ENCODE data around the gene DNM2. TPM values are rescaled to one million over a fixed set of nuclear protein-coding genes. Genes with fewer than 3 reads are reported as not detected.
A peak's percentile ranks its signal among the peaks of the same experiment; 100 is the strongest.

The DNM2 gene
- total RNA-seq, 1 donor from 2014 or later: 280 TPM

DNA sequence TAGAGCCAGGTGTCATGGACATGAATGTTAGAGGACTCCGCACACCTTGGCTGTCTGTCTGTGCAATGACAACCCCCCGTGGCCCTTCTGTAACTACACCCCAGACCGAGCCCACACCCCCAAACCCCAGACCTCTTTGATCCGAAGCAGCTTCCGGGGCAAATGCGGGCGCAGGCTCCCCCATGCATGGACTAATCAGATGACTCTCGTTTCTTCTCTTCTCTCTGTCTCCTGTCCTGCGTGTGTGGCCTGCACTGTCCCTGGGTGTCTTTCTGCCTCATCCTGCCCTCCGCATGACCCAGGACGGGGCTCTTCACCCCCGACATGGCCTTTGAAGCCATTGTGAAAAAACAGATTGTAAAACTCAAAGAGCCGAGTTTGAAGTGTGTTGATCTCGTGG, 79.2 kb downstream of the DNM2 start:
- H3K4me3 ChIP-seq: no peak overlapping the region
- ATAC-seq (no peak), DNase-seq (no peak)
- TF ChIP-seq, protein P1, sequence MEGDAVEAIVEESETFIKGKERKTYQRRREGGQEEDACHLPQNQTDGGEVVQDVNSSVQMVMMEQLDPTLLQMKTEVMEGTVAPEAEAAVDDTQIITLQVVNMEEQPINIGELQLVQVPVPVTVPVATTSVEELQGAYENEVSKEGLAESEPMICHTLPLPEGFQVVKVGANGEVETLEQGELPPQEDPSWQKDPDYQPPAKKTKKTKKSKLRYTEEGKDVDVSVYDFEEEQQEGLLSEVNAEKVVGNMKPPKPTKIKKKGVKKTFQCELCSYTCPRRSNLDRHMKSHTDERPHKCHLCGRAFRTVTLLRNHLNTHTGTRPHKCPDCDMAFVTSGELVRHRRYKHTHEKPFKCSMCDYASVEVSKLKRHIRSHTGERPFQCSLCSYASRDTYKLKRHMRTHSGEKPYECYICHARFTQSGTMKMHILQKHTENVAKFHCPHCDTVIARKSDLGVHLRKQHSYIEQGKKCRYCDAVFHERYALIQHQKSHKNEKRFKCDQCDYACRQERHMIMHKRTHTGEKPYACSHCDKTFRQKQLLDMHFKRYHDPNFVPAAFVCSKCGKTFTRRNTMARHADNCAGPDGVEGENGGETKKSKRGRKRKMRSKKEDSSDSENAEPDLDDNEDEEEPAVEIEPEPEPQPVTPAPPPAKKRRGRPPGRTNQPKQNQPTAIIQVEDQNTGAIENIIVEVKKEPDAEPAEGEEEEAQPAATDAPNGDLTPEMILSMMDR (IDR thresholded peaks at IDR 0.05): no peak
- H3K27ac ChIP-seq: no peak overlapping the region
- no peaks in the 10 kb centered on the region for H3K9me3 ChIP-seq
- intact Hi-C loops (cut with DNase I): no loop called here
- H3K36me3 ChIP-seq: peaks cover 96% of the 10 kb centered on the region
- no peaks in the 10 kb centered on the region for H3K27me3 ChIP-seq
- H3K4me1 ChIP-seq: no peaks in the 10 kb centered on the region

DNA sequence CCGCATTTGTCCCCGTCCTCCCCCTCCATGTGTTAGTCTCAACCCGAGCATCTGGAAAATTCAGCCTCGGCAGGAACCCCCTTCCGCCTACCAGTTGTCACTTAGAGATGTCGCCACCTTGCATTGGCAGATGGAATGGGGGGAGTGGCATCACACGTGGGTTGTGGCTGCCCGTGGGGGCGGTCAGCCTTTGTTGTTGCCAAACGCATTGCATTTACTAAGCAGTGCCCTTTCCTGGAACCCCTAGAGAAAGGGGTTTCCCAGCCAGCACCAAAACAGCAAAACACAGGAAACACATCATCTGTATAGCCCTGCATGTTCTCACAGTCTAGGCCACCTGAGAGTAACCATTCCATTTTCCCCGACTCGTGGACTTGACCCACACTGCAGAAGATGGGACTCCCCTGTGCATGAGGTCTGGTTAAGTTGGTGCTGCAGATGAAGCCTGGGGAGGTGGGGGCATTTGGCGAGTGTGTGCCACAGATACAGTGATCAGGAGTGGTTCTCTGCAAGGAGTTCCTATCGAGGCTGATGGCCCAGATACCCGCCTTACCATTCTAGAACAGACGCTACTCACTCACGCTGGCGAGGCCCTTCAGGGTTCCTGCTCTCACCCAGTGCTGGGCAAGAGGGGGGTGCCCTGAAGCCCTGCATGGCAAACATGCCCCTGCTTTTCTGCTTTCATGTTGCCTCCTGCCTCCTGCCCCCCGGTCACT, 79.8 kb downstream of the DNM2 start:
- TF ChIP-seq, protein P1 (IDR thresholded peaks at IDR 0.05): no peak
- H3K9me3 ChIP-seq: no peaks in the 10 kb centered on the region
- H3K4me3 ChIP-seq: no peak overlapping the region
- no peaks in the 10 kb centered on the region for H3K4me1 ChIP-seq
- DNase-seq (no peak), ATAC-seq (peak; percentile 52)
- H3K27ac ChIP-seq: no peak overlapping the region
- intact Hi-C loops (cut with DNase I): no loop called here
- H3K27me3 ChIP-seq: no peaks in the 10 kb centered on the region
- peaks cover 96% of the 10 kb centered on the region for H3K36me3 ChIP-seq

DNA sequence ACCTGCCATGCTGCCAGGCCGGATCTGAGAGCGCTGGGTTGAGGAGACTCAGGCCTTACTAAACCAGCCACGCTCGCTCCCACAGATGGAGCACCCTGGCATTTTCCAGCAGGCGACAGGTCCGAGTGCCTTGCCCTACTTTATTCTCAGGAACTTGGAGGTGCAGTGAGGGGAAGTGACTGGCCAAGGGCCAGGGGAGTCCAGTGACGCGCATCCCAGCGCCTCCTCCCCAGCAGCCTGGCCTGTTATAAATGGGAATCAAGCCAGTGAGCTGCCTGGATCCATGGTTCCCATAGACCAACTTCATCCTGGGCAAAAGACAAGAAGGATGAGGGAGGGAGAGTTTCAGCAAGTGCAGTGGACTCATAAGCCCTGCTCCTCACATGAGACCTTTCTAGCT, 82.6 kb downstream of the DNM2 start:
- ATAC-seq: no peak
- H3K36me3 ChIP-seq: peaks cover 98% of the 10 kb centered on the region
- H3K4me3 ChIP-seq: no peak overlapping the region

DNA sequence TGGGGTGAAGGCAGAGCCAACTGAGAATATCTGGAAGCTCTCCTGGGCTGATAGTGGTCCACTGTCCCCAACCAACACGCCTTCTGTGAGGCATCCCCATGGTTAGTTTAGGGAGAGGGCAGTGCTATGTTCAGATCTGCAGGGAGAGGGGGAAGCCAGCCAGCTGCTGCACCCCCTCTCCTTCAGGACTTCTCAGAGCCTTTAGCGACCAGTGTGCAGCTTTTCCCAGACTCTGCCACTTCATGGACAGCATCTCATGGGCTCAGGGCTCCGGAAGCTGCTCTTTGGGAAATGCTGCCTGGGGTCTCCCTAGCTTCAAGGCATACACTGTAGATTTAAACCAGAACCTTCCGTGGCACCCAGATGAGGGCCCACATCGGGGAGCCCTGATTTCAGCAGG, 84.6 kb downstream of the DNM2 start:
- ATAC-seq: no peak
- intact Hi-C loops (cut with DNase I): no loop called here
- peaks cover 98% of the 10 kb centered on the region for H3K36me3 ChIP-seq

More for the DNA sequence above, 82.6 kb downstream of the DNM2 start:
- Histone ChIP-seq H3K27ac (no peak overlapping the region), H3K9me3 (no peaks in the 10 kb centered on the region), H3K27me3 (no peaks in the 10 kb centered on the region), H3K4me1 (no peaks in the 10 kb centered on the region)
- no peak for DNase-seq
- intact Hi-C loops (cut with DNase I): no loop called here
- TF ChIP-seq, protein P1 (IDR thresholded peaks at IDR 0.05): no peak

DNA sequence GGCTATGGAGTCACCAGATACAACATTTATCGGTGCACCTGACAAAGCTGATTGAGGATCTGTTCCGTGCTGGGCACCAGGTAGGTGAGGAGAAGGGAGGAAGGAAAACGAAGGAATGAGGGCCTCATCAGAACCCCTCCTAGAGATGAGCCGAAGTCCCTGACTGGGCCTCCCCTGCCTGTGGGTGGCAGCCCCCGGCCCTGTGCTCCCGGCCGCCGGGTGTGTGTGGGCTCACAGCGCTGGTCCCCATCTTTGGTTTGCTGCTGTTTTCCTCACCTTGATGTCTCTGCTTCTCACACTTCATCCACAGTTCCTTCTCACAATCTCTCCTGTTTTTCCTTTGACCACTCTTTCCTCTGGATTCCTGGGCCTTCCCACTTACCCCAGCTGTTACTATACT, 85.4 kb downstream of the DNM2 start:
- Histone ChIP-seq H3K4me1 (no peaks in the 10 kb centered on the region), H3K9me3 (no peaks in the 10 kb centered on the region), H3K27ac (no peak overlapping the region), H3K36me3 (peaks cover 97% of the 10 kb centered on the region), H3K27me3 (no peaks in the 10 kb centered on the region), H3K4me3 (no peak overlapping the region)
- DNase-seq (no peak), ATAC-seq (no peak)
- intact Hi-C loops (cut with DNase I): no loop called here
- TF ChIP-seq, protein P1 (IDR thresholded peaks at IDR 0.05): no peak

More for the DNA sequence above, 84.6 kb downstream of the DNM2 start:
- TF ChIP-seq, protein P1 (IDR thresholded peaks at IDR 0.05): no peak
- no peak for DNase-seq
- Histone ChIP-seq H3K27me3 (no peaks in the 10 kb centered on the region), H3K27ac (no peak overlapping the region), H3K9me3 (no peaks in the 10 kb centered on the region), H3K4me3 (no peak overlapping the region), H3K4me1 (no peaks in the 10 kb centered on the region)
